GM12878 (cell line): ENCODE results near the gene ARL16.

Experiments
- BHLHE40 ChIP-seq, 2 experiments: fragments of 450-650 bp in 1 of 2; IDR thresholded peaks; 2 replicates each; pipeline ENCODE4 v1.6.1; 2011 to 2017; ENCODE audit warnings: low read depth in 2 of 2, borderline replicate concordance in 1 of 2, improper control_type of control experiment in 1 of 2, low read length in 1 of 2, mild to moderate bottlenecking in 1 of 2
- CTCF ChIP-seq, 3 experiments: IDR thresholded peaks in 2 of 3; conservative IDR thresholded peaks in 1 of 3; 2 replicates each; pipeline ENCODE4 v1.5.1; 2011; ENCODE audit warnings: low read depth in 3 of 3, low read length in 3 of 3, mild to moderate bottlenecking in 3 of 3, control low read depth in 2 of 3, moderate library complexity in 2 of 3, inconsistent platforms in 1 of 3, mixed read lengths in 1 of 3; ENCODE audit not compliant: control insufficient read depth in 2 of 3, insufficient read depth in 1 of 3; ENCODE audit errors: extremely low read depth in 1 of 3
- NBN ChIP-seq: fragments of 450-650 bp; IDR thresholded peaks from 2 replicates; pipeline ENCODE4 v1.6.1; 2016
- POLR2AphosphoS5 ChIP-seq: IDR thresholded peaks from 2 replicates; pipeline ENCODE4 v1.6.1; 2011; ENCODE audit warnings: mild to moderate bottlenecking, low read length, inconsistent platforms
- SIN3A ChIP-seq: IDR thresholded peaks from 2 replicates; pipeline ENCODE4 v1.6.1; 2012; ENCODE audit warnings: low read depth, low read length, improper control_type of control experiment
- TCF7 ChIP-seq: IDR thresholded peaks from 2 replicates; pipeline ENCODE4 v1.6.1; 2014; ENCODE audit warnings: antibody characterized with exemption, borderline replicate concordance
- ZNF274 ChIP-seq: IDR thresholded peaks from one replicate; pipeline ENCODE4 v1.8.0; 2011; ENCODE audit not compliant: insufficient read length, insufficient read depth
- ZNF384 ChIP-seq: IDR thresholded peaks from 2 replicates; pipeline ENCODE4 v1.6.1; 2012; ENCODE audit warnings: low read depth, mild to moderate bottlenecking, low read length, improper control_type of control experiment, borderline replicate concordance
- ZNF622 ChIP-seq: fragments of 450-650 bp; IDR thresholded peaks from 2 replicates; pipeline ENCODE4 v1.6.1; 2017; ENCODE audit warnings: mild to moderate bottlenecking, inconsistent platforms

DNA sequence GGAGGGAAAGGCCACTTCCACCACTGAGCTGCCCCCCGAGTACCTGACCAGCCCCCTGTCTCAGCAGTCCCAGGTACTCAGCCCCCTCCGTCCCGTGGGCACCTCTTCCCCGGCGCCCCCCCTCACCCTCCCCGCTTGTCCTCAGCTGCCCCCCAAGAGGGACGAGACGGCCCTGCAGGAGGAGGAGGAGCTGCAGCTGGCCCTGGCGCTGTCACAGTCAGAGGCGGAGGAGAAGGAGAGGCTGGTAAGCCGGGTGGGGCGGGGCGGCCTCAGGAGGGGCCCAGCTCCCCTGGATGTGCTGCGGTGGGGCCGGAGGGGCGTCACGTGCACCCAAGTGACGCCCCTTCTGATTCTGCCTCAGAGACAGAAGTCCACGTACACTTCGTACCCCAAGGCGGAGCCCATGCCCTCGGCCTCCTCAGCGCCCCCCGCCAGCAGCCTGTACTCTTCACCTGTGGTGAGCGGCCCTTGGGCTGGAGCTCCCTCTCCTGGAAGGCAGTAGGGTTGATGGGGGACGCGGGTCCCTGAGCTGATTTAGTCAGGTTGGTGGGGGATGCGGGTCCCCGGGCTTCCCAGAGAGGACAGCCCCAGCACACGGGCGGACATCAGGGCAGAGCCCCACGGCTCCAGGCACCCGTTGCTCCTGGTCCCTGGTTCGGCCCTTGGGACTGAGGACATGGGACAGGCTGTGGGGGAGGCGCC is 10.1 kb upstream of the ARL16 start:
- TF ChIP-seq CTCF (IDR thresholded peaks at IDR 0.05 in 2 of 3, conservative IDR thresholded peaks at IDR 0.05 in 1 of 3; ENCODE audit: control insufficient read depth in 2 of 3, extremely low read depth in 1 of 3, insufficient read depth in 1 of 3, low read depth in 3 of 3, low read length in 3 of 3): no peak
- no peak for TF ChIP-seq BHLHE40 (IDR thresholded peaks at IDR 0.05; ENCODE audit: borderline replicate concordance in 1 of 2, low read depth in 2 of 2, low read length in 1 of 2)
- no peak for TF ChIP-seq ZNF274
- no peak for TF ChIP-seq POLR2AphosphoS5
- TF ChIP-seq NBN: no peak
- TF ChIP-seq ZNF622: no peak
- TF ChIP-seq SIN3A: no peak
- no peak for TF ChIP-seq TCF7
- TF ChIP-seq ZNF384: no peak
